OCI-LY1 (cell line): ENCODE results near the gene FITM2.

ENCODE experiments used
- H2AFZ ChIP-seq: fragments of 200-600 bp; sonication (generic), shearing (Covaris generic); 2 replicates; pipeline ENCODE4 v1.6.0; 2014; ENCODE audit warnings: antibody characterized with exemption, mild to moderate bottlenecking, low read length
- H3F3A ChIP-seq: fragments of 200-600 bp; sonication (generic), shearing (Covaris generic); 2 replicates; pipeline ENCODE4 v1.6.0; 2014; ENCODE audit warnings: mild to moderate bottlenecking, antibody characterized with exemption, low read length, moderate library complexity; ENCODE audit not compliant: insufficient read depth
- H3K27ac ChIP-seq: fragments of 200-600 bp; sonication (generic); 2 replicates; pipeline ENCODE4 v1.5.1; 2014; ENCODE audit warnings: low read length, mixed run types, mild to moderate bottlenecking, low read depth; ENCODE audit not compliant: poor library complexity, severe bottlenecking
- H3K27me3 ChIP-seq: fragments of 200-600 bp; sonication (generic); 2 replicates; pipeline ENCODE4 v1.6.0; 2014; ENCODE audit warnings: antibody characterized with exemption, mild to moderate bottlenecking, low read length, moderate library complexity; ENCODE audit not compliant: insufficient read depth
- H3K36me3 ChIP-seq: fragments of 200-600 bp; sonication (generic); 2 replicates; pipeline ENCODE4 v1.6.1; 2014; ENCODE audit warnings: mild to moderate bottlenecking, antibody characterized with exemption, low read length, moderate library complexity, mixed read lengths; ENCODE audit not compliant: insufficient read depth
- H3K4me1 ChIP-seq: fragments of 200-600 bp; sonication (generic); 2 replicates; pipeline ENCODE4 v1.5.1; 2014; ENCODE audit warnings: mild to moderate bottlenecking, low read length, moderate library complexity; ENCODE audit not compliant: insufficient read depth, severe bottlenecking
- H3K4me2 ChIP-seq: fragments of 200-600 bp; sonication (generic), shearing (Covaris generic); 2 replicates; pipeline ENCODE4 v1.6.1; 2014; ENCODE audit warnings: low read length
- H3K4me3 ChIP-seq: fragments of 200-600 bp; sonication (generic); 2 replicates; pipeline ENCODE4 v1.5.1; 2014; ENCODE audit warnings: low read length, low read depth, mild to moderate bottlenecking, mixed read lengths; ENCODE audit not compliant: poor library complexity, severe bottlenecking
- H3K79me2 ChIP-seq: fragments of 200-600 bp; shearing (Covaris generic); 2 replicates; pipeline ENCODE4 v1.6.1; 2016; ENCODE audit warnings: mixed run types, low read length, mixed read lengths; ENCODE audit not compliant: insufficient read depth
- H3K9ac ChIP-seq: fragments of 200-600 bp; sonication (generic), shearing (Covaris generic); 2 replicates; pipeline ENCODE4 v1.6.1; 2014; ENCODE audit warnings: mild to moderate bottlenecking, low read length, mixed read lengths
- H3K9me2 ChIP-seq: fragments of 200-600 bp; sonication (generic), shearing (Covaris generic); 2 replicates; pipeline ENCODE4 v1.6.1; 2014; ENCODE audit warnings: low read depth, mild to moderate bottlenecking, low read length, mixed read lengths
- H3K9me3 ChIP-seq: fragments of 200-600 bp; shearing (Covaris generic); 2 replicates; pipeline ENCODE4 v1.6.1; 2014; ENCODE audit warnings: low read length, mixed read lengths
- H4K20me1 ChIP-seq: fragments of 200-600 bp; sonication (generic), shearing (Covaris generic); 2 replicates; pipeline ENCODE4 v1.6.0; 2016; ENCODE audit warnings: mild to moderate bottlenecking, low read length; ENCODE audit not compliant: insufficient read depth
- CTCF ChIP-seq: fragments of 200-600 bp; sonication (generic), shearing (Covaris generic); IDR thresholded peaks from 2 replicates; pipeline ENCODE4 v1.5.1; 2017; ENCODE audit warnings: mild to moderate bottlenecking, antibody characterized with exemption, low read length, moderate library complexity, mixed read lengths
- EZH2 ChIP-seq: fragments of 200-600 bp; sonication (generic), shearing (Covaris generic); IDR thresholded peaks from 2 replicates; pipeline ENCODE4 v1.8.0; 2017; ENCODE audit warnings: borderline replicate concordance, mixed run types, mild to moderate bottlenecking, antibody characterized with exemption, low read length, moderate library complexity, mixed read lengths

The FITM2 gene

GRCh38 chr20:44319839-44320422, 8.9 kb upstream of the FITM2 start:
- no peaks in the 10 kb centered on the region for H3K9me3 ChIP-seq
- no peaks in the 10 kb centered on the region for H3K79me2 ChIP-seq
- no peaks in the 10 kb centered on the region for H3K4me1 ChIP-seq
- H3K27me3 ChIP-seq: peaks cover 8% of the 10 kb centered on the region; the same call in 1 of the 2 replicates
- no peaks in the 10 kb centered on the region for H4K20me1 ChIP-seq
- H3K27ac ChIP-seq: no peak overlapping the region
- H3K9me2 ChIP-seq: no peaks in the 10 kb centered on the region
- no peak overlapping the region for H3K4me3 ChIP-seq
- TF ChIP-seq EZH2 (no peak), CTCF (no peak)
- no peaks in the 10 kb centered on the region for H3K36me3 ChIP-seq
- no peaks in the 10 kb centered on the region for H3F3A ChIP-seq
- no peak overlapping the region for H3K9ac ChIP-seq
- no peak overlapping the region for H2AFZ ChIP-seq
- no peak overlapping the region for H3K4me2 ChIP-seq

GRCh38 chr20:44314870-44315269, 3.9 kb upstream of the FITM2 start:
- H3K9me3 ChIP-seq: no peaks in the 10 kb centered on the region
- H3K9me2 ChIP-seq: no peaks in the 10 kb centered on the region
- H3F3A ChIP-seq: no peaks in the 10 kb centered on the region
- H3K79me2 ChIP-seq: no peaks in the 10 kb centered on the region
- no peaks in the 10 kb centered on the region for H3K36me3 ChIP-seq
- H3K4me3 ChIP-seq: no peak overlapping the region
- peaks cover 8% of the 10 kb centered on the region; the same call in 1 of the 2 replicates for H3K27me3 ChIP-seq
- TF ChIP-seq EZH2 (no peak), CTCF (no peak)
- H3K4me1 ChIP-seq: peaks cover 8% of the 10 kb centered on the region
- H2AFZ ChIP-seq: no peak overlapping the region
- H3K9ac ChIP-seq: no peak overlapping the region
- no peak overlapping the region for H3K4me2 ChIP-seq
- H3K27ac ChIP-seq: no peak overlapping the region
- H4K20me1 ChIP-seq: no peaks in the 10 kb centered on the region

- Histone ChIP-seq H3K79me2 (no peaks in the 10 kb centered on the region), H2AFZ (no peak overlapping the region), H3K27me3 (no peaks in the 10 kb centered on the region), H3K4me3 (peak overlapping the region; percentile 69), H4K20me1 (no peaks in the 10 kb centered on the region), H3K36me3 (no peaks in the 10 kb centered on the region), H3K27ac (no peak overlapping the region), H3K4me2 (peak overlapping the region; percentile 79), H3K9me3 (no peaks in the 10 kb centered on the region), H3K9ac (peak overlapping the region; percentile 69; the same call in 1 of the 2 replicates), H3F3A (no peaks in the 10 kb centered on the region), H3K9me2 (no peaks in the 10 kb centered on the region), H3K4me1 (peaks cover 10% of the 10 kb centered on the region)
- no peak for TF ChIP-seq CTCF
- TF ChIP-seq EZH2: no peak
Measured at GRCh38 chr20:44309763-44310663, 989 bp downstream of the FITM2 start.
